ENCODE measurements around the gene RND3.

GRCh38 chr2:150480971-150481830, 6.3 kb downstream of the RND3 start:
- TF ChIP-seq, protein P1, sequence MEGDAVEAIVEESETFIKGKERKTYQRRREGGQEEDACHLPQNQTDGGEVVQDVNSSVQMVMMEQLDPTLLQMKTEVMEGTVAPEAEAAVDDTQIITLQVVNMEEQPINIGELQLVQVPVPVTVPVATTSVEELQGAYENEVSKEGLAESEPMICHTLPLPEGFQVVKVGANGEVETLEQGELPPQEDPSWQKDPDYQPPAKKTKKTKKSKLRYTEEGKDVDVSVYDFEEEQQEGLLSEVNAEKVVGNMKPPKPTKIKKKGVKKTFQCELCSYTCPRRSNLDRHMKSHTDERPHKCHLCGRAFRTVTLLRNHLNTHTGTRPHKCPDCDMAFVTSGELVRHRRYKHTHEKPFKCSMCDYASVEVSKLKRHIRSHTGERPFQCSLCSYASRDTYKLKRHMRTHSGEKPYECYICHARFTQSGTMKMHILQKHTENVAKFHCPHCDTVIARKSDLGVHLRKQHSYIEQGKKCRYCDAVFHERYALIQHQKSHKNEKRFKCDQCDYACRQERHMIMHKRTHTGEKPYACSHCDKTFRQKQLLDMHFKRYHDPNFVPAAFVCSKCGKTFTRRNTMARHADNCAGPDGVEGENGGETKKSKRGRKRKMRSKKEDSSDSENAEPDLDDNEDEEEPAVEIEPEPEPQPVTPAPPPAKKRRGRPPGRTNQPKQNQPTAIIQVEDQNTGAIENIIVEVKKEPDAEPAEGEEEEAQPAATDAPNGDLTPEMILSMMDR (IDR thresholded peaks at IDR 0.05) = no peak
- no peak for TF ChIP-seq POLR2A (IDR thresholded peaks at IDR 0.05)

Data from esophagus squamous epithelium (tissue), 4 donors.